ENCODE measurements around the gene MED31.

MED31 gene

DNA sequence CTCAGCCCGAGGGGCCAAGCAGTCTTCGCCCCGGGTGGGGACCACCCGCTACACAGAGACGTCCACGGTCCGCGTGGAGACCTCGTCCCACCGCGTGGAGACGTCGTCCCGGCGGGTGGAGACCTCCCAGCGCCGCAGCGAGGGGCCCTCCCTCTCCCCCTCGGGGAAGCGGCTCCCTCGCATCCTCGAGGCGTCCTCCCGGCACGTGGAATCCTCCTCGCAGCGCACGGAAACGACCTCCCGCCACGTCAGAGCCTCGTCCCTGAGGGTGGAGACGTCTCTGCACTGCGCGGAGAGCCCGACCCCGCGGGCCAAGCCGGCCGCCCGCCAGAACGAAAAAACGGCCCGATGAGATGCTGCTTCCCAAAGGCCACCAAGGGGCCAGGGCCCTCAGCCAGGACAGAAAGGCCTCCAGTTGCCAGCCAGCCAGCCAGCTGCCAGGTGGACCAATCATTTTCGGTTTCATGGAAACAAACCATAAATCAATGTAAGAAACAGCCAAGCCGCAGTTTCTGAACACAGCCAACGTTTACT, 581 bp upstream of the MED31 start:
- DNase-seq: peak in 1 of 2 donors; percentile 35

DNA sequence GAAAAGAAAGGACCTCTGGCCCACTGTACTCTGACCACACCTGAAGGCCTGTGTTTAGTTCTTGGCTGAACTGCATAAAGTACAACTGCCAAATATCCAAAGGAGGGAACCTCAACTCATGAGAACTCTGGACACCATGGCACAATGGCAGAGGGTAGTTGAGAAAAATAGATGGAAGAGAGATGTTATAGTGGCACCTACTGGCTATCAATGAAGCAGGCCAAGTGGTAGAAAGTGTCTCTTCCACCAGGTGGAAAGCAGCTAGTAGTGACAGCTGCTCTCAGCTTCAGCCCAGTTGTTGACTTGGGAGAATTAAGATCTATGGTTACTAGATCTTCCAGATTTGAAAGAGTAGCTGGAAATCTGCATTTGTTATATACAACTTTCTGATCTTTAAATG, 3.2 kb downstream of the MED31 start:
- no peak for DNase-seq

DNA sequence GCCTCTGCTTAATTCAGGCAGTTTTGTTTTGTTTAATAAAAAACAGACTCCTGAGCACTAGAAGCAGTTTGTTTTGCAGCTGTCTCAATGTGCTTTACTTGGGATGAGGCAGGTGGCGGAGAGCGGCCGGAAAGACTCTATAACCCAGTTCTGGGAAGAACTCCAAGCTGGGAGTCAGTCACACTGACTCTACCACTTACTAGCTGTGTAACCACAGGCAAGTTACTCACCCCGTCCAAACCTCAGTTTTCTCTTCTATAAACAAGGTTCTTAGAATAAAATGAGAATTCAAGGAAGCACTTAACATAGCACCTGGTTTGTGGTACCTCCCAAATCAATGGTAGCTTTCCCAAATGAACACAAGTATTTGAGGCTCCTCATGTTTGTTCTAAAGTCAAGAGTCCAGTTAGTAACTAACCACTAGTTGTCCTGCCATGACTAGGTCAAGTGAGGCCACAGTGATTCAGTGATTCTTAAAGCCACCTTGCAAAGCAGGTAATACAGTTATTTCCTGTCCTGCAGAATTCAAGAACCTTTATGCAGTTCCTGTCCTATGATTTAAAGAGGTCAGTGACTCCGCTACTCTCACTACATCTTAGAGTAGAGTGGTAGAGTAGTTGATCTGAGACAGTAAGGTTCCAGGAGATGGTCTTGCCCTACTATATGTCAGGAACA, 7.8 kb downstream of the MED31 start:
- no peak for DNase-seq

DNA sequence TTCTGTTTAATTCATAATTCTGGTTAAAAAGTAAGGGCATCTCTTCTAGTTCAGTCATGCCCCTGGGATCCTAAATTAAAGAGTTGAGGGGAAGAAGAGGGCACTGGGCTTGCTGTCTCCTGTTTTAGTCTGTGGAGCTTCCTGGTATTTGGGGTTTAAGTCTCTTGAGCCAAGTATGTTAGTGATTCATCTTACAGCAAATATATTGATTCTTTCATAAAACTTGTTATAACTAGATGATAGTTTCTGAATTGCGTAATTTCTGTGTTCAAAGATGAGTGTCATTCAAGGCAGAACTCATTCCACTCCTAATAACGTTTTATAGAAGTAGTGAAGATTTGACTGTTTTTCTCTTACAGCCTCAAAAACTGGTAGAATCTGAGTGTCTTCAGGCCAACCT, 8.8 kb downstream of the MED31 start:
- DNase-seq: no peak

DNA sequence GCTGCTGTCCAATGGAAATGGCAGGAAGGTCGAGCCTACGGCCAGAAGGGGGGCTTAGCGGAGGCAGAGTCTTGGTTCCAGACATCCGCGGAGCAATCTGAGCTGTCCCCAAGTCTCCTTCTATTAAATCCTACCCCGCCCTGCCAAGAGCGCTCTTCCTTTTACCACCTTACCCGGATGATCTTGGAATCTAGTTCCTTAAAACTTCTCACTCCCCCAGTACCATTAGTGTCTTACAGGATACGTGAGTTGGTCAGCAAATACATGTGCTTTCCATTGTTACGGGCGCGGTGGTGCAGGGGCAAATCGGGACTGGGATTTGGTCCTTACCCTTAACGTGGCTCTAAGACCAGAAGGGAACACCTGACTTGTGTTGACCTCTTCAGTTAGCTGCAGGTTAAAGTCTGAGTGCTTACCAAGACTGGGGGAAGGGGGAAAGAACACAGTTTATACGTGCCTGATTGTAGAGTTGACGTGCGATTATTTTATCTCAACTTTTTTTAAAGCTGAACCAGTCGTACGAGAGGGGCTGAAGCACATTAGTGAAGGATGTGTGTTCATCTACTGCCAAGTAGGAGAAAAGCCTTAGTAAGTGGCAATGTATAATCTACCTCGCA, 10.1 kb downstream of the MED31 start:
- DNase-seq: no peak

DNA sequence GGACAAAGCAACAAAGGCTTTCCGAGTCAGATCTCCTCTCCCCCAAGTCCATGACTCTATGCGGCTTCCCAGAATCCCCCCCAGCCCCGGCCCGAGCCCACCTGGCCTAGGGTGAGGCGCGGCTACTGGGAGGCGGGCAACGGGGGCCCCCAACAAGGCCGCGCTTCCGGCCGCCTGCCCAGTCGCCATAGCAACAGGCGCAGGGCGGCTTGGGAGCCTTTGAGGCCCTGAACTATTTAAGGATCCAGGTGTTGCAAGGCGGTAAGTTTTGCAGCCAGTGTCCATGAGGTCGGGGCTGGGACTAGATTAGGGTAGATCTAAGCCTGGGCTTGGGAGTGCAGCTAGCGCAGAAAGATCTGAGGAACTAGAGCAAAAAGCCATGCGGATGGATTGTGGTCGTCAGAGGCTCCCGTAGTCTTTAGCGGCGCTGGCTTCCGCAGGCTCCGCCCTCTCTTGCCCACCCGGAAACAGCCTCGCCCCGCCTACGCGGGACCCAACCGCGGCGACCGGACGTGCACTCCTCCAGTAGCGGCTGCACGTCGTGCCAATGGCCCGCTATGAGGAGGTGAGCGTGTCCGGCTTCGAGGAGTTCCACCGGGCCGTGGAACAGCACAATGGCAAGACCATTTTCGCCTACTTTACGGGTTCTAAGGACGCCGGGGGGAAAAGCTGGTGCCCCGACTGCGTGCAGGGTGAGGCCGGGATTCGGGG, 10.7 kb downstream of the MED31 start, which contains the start of the genes KIAA0753 and TXNDC17:
Gene KIAA0753 (minus strand): TSS at position 176 of the 711 bp plus-strand sequence. CDS start 5,608 bp downstream, outside the sequence.
Gene TXNDC17 (plus strand): TSS at position 525 of the 711 bp plus-strand sequence. CDS start 23 bp downstream, at position 548.
- DNase-seq: peak; percentile 86 to 87

DNA sequence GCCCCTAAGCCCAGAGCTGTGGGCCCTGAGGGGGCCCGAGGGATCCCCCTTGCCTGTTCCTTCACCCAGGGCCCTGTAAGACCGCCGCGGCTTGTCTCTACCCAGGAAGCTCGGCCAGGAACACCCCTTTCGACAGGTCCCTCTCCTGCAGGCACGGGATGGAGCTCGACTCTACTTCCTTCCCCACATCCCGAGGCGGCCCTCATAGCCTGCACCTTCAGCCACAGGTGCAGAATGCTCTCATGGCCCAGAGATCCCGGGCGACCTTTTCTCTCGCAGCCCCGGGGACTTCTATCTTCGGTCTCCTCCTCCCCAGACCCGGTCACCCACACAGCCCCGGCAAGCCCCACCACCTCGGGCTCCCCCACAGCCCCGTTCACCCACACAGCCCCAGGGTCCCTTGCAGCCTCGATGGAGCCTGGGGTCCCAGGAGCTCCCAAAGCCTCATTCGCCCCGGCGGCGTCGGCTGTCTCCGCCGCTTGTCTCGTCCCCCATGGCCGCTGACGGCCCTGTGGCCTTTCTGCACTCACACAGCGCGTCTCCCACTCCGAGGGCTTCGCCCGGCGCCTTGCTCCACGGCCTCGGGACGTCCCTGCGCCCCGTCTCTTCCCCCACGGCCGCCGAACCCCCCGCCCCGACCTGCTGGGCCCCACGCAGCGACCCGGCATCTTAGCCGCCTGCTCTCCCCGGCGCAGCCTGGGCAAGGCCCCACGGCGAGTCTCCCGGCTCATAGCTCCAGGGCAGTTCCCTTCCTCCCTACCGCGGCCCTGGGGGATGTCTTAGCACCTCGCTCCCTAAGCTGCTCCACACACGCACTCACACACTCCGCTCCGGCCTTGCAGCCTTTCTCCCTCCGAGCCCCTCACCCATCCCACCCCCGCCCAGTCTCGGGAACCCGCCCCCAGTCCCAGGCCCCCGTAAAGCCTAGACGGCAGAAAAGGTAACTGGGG, 11.5 kb downstream of the MED31 start:
- peak in 1 of 2 donors; percentile 37 for DNase-seq

DNA sequence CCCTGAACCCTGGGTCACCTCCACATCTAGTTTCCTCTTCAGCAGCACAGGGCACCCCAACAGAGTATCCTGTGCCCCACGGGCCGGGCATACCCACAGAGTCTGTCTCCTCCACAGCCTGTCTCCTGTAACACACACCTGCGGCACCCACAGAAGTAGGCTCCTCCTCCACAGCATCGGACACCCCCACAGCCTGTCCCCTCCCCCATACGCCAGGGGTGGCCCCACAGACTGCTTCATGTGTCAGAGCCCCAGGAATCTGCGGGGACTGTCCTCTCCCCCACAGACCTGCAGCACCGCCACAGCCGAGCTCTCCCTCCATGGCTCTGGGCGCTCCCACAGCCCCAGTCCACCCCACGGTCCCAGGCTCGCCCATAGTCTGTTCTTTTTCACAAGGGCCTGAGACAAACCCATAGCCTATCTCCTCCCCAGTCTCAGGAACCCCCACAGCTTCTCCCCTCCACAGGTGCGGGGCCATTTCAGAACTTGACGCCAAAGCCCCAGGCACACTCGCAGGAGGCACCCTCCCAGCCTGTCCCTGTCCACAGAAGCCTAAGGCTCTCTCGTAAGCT, 12.3 kb downstream of the MED31 start:
- no peak for DNase-seq

DNA sequence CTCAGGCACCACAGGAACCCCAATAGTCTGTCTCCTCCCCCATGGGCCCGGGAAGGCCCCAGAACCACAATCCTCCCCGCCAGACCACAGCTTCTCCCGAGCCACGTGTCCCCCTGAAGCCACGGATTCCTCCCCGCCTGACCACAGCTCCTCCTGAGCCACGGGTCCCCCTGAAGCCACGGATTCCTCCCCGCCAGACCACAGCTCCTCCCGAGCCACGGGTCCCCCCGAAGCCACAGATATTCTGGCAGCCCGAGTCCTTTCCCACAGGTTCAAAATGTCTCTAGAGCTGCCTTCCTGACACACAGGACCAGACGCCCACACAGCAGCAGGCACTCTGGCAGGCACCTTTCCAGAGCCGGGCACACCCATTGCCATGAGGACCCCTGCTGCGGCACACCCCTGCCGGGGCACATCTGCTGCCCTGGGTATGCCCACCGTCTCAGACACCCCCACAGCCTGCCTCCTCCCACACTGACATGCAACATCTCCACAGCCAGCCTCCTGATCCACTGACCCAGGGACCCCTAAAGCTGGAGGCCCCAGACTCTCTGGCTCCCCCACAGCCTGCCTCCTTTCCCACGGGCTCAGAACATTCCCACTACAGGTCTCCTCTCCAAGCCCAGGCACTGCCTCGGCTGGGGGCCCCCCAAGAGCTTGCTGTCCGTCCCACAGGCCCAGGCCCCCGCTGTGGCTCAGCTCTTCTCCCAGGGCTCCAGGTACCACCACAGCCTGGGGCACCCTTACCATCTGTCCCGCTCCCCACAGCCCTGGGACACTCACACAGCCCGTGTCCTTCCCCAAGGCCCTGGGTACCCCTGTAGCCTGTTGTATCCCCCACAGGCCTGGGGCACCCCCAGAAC, 13.1 kb downstream of the MED31 start:
- no peak for DNase-seq

DNA sequence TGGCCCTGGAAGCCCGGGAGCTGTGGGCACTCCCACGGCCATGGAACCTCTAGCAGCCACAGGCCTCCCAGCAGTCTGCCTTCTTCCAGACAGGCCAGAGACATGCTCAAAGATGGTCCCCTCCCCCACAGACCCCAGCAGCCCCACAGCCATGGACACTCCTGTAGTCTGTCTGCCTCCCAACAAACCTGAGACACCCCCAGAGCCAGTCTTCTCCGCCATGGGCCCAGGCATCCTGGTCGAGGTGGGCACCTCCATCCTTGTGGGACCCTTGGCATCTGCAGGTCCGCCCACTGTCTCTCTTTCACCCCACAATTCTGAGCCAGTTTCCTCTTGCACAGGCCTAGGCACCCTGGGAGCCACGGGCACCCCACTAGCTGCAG, 14.0 kb downstream of the MED31 start:
- no peak for DNase-seq

DNA sequence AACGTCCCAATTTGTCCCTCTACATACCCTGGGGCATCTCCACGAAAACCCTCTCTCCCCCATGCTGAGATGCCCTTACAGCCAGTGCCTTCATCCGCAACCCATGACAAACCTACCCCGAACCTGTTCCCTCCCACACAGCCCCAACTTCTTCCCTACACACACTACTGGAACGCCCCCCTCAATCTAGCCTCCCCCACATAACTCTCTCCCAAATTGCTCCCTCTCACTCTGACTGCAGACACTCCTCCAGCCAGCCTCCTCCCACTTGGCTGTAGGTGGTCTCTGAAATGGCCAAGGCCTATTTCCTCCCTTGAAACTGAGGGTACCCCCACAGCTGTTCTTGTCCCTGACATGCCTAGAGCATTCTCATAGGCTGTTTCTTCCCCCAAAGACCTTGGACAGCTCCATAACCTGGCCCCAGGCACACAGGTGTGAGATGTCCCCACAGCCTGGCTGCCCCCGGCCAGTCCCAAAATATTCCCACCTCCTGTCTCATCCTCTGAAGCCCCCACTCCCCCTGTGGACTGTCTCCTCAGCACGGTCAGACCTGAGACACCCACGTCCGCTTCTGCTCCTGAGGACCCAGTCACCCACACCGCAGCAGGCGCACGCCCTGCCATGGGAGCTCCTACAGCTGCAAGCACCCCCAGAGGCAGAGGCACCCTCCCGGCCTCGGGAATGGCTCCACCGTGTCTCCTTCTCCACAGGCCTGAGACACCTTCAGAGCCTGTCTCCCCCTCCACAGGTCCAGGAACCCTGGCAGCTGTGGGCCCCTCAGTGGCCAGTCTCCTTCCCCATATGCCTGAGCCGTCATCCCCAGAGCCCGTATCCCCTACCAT, 14.6 kb downstream of the MED31 start:
- no peak for DNase-seq

DNA sequence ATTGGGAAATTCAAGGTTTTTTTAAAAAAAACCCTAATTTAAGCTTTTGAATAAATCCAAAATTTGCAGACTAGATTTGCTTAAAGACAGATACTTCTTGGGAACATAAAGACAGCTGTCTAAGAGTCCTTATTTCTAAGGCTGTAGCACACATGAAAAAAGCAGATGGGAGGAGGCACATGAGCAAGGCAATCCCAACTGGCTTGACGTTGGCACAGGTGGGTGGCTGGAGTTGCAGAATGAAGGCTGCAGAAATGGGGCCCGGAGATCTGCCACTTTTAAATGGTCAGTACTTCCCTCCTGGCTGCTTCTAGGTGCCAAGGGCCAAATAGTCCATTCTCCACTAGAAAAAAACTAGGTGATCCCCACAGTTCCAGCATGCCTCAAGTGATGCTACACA, 15.3 kb downstream of the MED31 start:
- DNase-seq: no peak

DNA sequence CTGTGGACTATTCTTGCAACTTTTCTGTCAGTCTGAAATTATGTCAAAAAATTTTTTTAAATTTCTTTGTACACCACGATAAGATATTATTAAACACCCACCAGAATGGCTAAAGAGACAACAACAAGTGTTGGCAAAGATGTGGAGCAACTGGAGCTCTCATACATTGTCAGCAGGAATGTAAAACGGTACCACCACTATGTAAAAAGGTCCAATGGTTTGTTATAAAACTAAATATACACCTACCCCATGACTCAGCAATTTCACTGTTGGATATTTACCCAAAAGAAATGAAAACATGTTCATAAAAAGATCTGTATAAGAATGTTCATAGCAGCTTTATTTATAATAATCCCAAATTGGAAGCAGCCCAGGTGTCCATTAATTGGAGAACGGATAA, 18.1 kb downstream of the MED31 start:
- no peak for DNase-seq

DNA sequence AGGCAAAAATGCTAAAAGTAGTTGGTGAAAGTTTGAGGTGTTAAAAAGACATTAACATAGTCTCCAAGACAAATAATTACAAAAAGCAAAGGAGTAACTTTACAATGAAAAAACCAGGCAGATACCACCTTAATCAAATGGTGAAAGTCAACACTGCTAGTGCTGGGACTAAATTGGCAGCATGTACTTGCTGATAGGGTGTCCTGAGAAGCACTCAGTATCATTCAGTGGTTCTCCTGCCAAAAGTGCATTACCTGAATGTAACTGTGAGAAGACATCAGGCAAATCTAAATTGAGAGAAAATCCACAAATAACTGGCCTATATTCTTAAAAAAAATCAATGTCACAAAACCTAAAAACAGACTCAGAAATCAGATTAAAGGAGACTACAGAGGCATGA, 18.9 kb downstream of the MED31 start:
- DNase-seq: no peak

DNA sequence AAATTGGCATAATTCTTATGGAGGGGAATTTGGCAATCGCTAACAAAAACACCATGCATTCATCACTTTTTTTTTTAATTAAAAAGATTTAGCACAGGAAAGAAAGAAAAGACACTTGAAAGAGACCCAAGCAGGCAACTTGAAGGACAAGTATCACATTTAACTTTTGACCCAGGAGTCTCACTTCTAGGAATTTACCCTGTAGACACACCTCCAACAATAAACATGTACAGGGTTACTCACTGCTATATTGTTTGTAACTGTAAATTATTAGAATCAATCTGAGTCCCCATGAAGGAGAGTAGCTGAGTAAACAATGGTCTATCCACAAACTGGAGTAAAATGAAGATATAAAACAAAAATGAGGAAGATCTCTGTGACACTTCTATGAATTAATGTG, 21.0 kb downstream of the MED31 start:
- DNase-seq: no peak

DNA sequence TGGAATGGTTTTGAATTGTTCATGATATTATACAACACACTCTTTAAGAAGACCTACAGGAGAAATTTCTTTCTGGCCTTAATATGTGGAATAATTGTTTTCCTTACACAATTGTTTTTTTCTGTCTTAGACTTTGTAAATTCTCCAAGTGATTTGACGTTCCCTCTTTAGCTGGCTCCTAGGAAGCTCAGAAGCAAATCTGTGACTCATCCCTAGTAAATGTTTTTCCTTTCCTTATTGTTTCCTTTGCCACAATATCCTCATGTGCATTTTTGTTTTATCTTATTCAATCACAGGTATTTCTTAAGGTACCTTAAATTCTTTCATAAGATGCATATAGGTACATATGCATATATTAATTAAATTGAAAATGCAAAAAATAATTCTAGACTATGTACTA, 24.4 kb downstream of the MED31 start:
- DNase-seq: no peak

DNA sequence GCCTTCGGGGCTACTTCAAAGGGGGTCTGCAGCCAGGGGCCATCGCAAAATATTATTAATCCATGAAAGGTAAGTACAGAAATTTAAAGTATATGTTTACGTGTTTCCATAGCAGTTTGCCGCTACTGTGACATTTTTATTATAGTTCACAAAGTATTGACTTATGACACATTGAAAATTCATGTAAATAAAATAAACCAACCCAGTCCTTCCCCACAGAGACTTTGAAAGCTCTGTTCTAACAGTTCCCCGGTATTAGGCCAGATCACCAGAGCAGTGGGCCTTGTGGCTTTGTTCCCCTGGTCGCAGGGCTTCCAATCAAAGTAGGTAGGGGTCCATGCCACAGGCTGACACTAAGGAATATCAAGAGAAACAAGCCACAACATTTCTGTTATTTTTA, 24.8 kb downstream of the MED31 start:
- no peak for DNase-seq

DNA sequence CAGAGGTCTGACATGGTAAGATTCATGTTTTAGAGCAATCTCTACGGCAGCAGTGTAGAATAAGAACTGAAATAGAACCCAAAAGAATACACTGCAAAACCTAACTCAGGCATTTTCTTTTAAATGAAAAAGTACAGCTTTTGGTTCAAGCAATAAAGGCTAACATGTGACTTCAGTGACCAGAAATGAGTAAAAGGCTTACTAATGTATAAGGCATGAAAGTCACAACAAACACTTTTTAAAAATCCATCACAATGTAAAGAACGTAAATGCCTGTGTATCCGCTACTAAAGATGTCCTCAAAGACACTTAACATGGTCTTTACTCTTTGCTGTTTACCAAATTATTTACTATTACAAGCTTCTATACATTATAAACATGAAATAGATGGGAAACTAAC, 27.5 kb downstream of the MED31 start:
- DNase-seq: no peak

DNA sequence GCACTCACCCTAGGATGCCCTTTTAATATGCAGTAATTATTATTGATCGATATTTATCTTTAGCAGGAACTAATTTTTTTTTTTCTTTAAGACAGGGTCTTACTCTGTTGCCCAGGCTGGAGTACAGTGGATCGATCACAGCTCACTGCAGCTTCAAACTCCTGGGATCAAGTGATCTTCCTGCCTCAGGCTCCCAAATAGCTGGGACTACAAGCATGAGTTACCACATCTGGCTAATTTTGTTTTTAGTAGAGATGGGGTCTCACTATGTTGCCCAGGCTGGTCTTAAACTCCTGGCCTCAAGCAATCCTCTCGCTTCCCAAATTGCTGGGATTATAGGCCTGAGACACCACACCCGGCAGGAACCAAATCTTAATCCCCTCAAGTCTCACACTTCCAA, 40.2 kb downstream of the MED31 start:
- no peak for DNase-seq

DNA sequence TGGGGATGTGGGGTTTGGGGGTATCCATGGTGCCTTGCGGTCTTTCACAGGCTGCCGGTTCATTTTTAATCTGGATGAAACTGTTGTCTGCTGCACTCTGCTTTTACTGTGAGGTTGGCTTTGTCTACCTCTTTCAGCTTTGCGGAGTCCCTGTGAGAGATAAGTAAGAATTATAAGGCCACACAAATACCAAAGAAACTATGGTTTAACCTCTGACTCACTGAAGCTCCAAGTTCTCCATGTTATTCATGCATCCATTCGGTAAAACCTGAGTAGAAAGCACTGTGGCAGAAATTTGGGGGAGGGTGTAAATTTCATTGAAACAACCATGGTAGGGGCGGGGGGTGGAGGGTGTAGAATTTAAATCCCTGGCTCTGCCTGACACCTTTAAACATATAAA, 41.4 kb downstream of the MED31 start:
- no peak for DNase-seq

Data from activated CD4-positive, alpha-beta T cell treated with anti-CD3 and anti-CD28 coated beads for 4 hours (primary cell).